Prostate gland (tissue), 2 donors: Measurements from ENCODE around the gene RFX6. TPM values are rescaled to one million over a fixed set of nuclear protein-coding genes. Genes with fewer than 3 reads are reported as not detected.

Experiments used
- DNase-seq: peaks from one replicate; pipeline ENCODE4 v3.0.0-alpha.2; 2019; ENCODE audit warnings: low spot score
- H3K27ac ChIP-seq, 2 donors: fragments of 200-600 bp; sonication (generic); 2 replicates each; pipeline ENCODE4 v1.5.1; 2017 to 2019
- H3K27me3 ChIP-seq: fragments of 200-600 bp; sonication (generic); replicated peaks from 2 replicates; pipeline ENCODE4 v1.5.1; 2019; ENCODE audit not compliant: insufficient read depth
- H3K36me3 ChIP-seq, 2 donors: fragments of 200-600 bp; sonication (generic); 1 replicate in 1 of 2; 2 replicates in 1 of 2; pipeline versions ENCODE4 v1.5.1 to v1.8.1; 2017 to 2019
- H3K4me1 ChIP-seq: fragments of 200-600 bp; sonication (generic); replicated peaks from 2 replicates; pipeline ENCODE4 v1.5.1; 2019
- H3K4me3 ChIP-seq, 2 donors: fragments of 200-600 bp; sonication (generic); 2 replicates each; pipeline ENCODE4 v1.5.1; 2017 to 2019
- H3K9me3 ChIP-seq: fragments of 200-600 bp; sonication (generic); 2 replicates; pipeline ENCODE4 v1.5.1; 2017
- POLR2A ChIP-seq: fragments of 450-650 bp; IDR thresholded peaks from one replicate; pipeline ENCODE4 v1.6.1; 2016; ENCODE audit warnings: antibody characterized with exemption, mild to moderate bottlenecking
- POLR2AphosphoS5 ChIP-seq: sonication (generic); formaldehyde crosslinking; IDR thresholded peaks from one replicate; pipeline ENCODE4 v1.6.1; 2017; ENCODE audit warnings: antibody characterized with exemption
- WGBS: methylation state at CpG from one replicate; pipeline ENCODE4 v1.1.5; 2018; 5-methylcytosine and 5-hydroxymethylcytosine counted together
- intact Hi-C: fragments of 100-400 bp; cut with DNase I; formaldehyde crosslinking; loops from one replicate; pipeline ENCODE4 v1.14.2; 2022
- total RNA-seq, 2 donors: library from RNA; depleted of rRNA; stranded (reverse); fragments of >200 nt; gene quantifications; one replicate each; pipeline ENCODE4 v1.1.0, GENCODE V29; 2016
- TF ChIP-seq, protein P1 (sequence below), 4 experiments: fragments of 200-600 bp in 2 of 4; fragments of 450-650 bp in 2 of 4; sonication (generic) in 2 of 4; IDR thresholded peaks; 1 replicate in 3 of 4; 2 replicates in 1 of 4; pipeline ENCODE4 v1.5.1; 2016 to 2019; ENCODE audit warnings: antibody characterized with exemption in 4 of 4, mild to moderate bottlenecking in 2 of 4, moderate library complexity in 2 of 4

The RFX6 gene
- total RNA-seq, 2 donors from 2014 or later: 0.74 TPM; not detected in 1

GRCh38 chr6:116933485-116933884 lies 56.4 kb downstream of the RFX6 start:
- no peaks in the 10 kb centered on the region for H3K9me3 ChIP-seq
- no peaks in the 10 kb centered on the region for H3K27me3 ChIP-seq
- H3K4me1 ChIP-seq: no peaks in the 10 kb centered on the region
- H3K27ac ChIP-seq: no peak overlapping the region
- intact Hi-C loops: no loop called here
- no peak overlapping the region for H3K4me3 ChIP-seq
- no peaks in the 10 kb centered on the region for H3K36me3 ChIP-seq
- 17% methylated on average over 2 of the region's 2 CpGs for WGBS
- TF ChIP-seq, protein P1, sequence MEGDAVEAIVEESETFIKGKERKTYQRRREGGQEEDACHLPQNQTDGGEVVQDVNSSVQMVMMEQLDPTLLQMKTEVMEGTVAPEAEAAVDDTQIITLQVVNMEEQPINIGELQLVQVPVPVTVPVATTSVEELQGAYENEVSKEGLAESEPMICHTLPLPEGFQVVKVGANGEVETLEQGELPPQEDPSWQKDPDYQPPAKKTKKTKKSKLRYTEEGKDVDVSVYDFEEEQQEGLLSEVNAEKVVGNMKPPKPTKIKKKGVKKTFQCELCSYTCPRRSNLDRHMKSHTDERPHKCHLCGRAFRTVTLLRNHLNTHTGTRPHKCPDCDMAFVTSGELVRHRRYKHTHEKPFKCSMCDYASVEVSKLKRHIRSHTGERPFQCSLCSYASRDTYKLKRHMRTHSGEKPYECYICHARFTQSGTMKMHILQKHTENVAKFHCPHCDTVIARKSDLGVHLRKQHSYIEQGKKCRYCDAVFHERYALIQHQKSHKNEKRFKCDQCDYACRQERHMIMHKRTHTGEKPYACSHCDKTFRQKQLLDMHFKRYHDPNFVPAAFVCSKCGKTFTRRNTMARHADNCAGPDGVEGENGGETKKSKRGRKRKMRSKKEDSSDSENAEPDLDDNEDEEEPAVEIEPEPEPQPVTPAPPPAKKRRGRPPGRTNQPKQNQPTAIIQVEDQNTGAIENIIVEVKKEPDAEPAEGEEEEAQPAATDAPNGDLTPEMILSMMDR (IDR thresholded peaks at IDR 0.05): no peak
- TF ChIP-seq POLR2AphosphoS5 (no peak), POLR2A (no peak)
- no peak for DNase-seq

- Histone ChIP-seq H3K4me3 (no peak overlapping the region), H3K27me3 (no peaks in the 10 kb centered on the region), H3K4me1 (no peaks in the 10 kb centered on the region), H3K36me3 (no peaks in the 10 kb centered on the region), H3K27ac (no peak overlapping the region), H3K9me3 (no peaks in the 10 kb centered on the region)
- no peak for DNase-seq
- 86% methylated on average over 8 of the region's 8 CpGs for WGBS
- intact Hi-C loops: no loop called here
- TF ChIP-seq POLR2AphosphoS5: no peak
- TF ChIP-seq POLR2A: no peak
- TF ChIP-seq, protein P1 (IDR thresholded peaks at IDR 0.05): no peak
Observed at GRCh38 chr6:116938305-116938704, 61.3 kb downstream of the RFX6 start.

DNA sequence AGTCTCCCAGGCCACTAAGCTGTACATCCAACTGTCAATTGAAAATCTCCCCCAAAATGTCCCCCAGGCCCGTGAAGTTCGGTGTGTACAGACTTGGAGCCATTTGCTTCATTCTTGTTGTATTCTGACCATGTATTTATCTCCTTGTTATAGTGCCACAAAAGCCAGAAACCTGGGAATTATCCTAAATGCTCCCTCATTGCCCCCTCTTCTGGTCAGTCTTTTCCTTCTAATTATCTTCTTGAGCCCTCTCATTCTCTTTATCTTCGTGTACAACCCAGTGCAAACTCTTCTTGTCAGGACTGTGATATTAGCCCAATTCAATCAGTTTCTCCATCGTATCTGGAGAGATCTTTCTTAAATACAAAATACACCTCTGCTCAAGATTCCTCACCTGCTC lies 64.7 kb downstream of the RFX6 start:
- 71% methylated on average over 4 of the region's 4 CpGs for WGBS
- Histone ChIP-seq H3K36me3 (no peaks in the 10 kb centered on the region), H3K27me3 (no peaks in the 10 kb centered on the region), H3K4me1 (no peaks in the 10 kb centered on the region), H3K4me3 (no peak overlapping the region), H3K27ac (no peak overlapping the region), H3K9me3 (no peaks in the 10 kb centered on the region)
- no peak for DNase-seq
- TF ChIP-seq, protein P1 (IDR thresholded peaks at IDR 0.05): no peak
- TF ChIP-seq POLR2A (no peak), POLR2AphosphoS5 (no peak)
- intact Hi-C loops: no loop called here

GRCh38 chr6:116945809-116946208 lies 68.8 kb downstream of the RFX6 start:
- no peaks in the 10 kb centered on the region for H3K36me3 ChIP-seq
- H3K27ac ChIP-seq: no peak overlapping the region
- H3K9me3 ChIP-seq: no peaks in the 10 kb centered on the region
- no peak overlapping the region for H3K4me3 ChIP-seq
- TF ChIP-seq POLR2A: no peak
- TF ChIP-seq, protein P1 (IDR thresholded peaks at IDR 0.05): no peak
- TF ChIP-seq POLR2AphosphoS5: no peak
- no peaks in the 10 kb centered on the region for H3K27me3 ChIP-seq
- no peak for DNase-seq
- intact Hi-C loops: no loop called here
- no peaks in the 10 kb centered on the region for H3K4me1 ChIP-seq
- 28% methylated on average over 5 of the region's 5 CpGs for WGBS

DNA sequence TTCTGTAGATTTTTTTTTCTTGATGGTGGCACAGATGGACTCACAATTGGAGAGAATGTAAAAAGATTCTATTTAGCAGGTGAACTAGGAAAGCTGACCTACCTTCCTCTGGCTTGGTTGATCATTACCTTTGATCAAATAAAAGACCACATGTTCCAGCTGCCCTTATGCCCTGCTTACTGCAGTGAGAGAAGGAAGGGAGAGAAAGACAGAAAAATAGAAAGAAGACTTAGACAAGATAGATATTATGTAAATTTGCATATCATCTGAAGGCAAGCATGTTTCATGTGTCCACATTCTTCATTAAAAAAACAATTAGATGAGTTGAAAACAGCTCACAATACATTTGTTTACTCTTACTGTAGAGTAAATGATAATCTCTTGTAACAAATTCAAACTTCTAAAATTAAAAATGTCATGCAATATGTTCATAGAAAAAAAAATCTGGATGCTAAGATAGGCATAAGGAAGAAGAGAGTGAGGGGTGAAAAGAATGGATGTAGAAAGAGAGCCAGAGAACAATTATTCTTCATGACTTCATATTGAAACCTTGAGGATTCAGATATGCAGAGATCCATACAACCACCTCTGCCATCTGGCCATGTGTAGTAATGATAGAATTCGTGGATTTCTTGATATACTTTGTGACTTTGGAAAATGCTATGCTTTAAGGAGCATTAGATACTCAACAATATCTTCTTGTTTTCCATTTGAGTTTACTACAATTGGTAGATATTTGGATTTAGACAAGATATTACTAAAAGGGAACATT lies 71.7 kb downstream of the RFX6 start:
- no peaks in the 10 kb centered on the region for H3K36me3 ChIP-seq
- H3K27ac ChIP-seq: no peak overlapping the region
- intact Hi-C loops: no loop called here
- no peaks in the 10 kb centered on the region for H3K27me3 ChIP-seq
- no peaks in the 10 kb centered on the region for H3K4me1 ChIP-seq
- H3K9me3 ChIP-seq: no peaks in the 10 kb centered on the region
- 80% methylated on average over 1 of the region's 1 CpG for WGBS
- no peak overlapping the region for H3K4me3 ChIP-seq
- no peak for DNase-seq
- TF ChIP-seq POLR2A: no peak
- TF ChIP-seq, protein P1 (IDR thresholded peaks at IDR 0.05): no peak
- TF ChIP-seq POLR2AphosphoS5: no peak
